Kidney (tissue), 14 donors: ENCODE results near the gene NR3C1. TPM values are rescaled to one million over a fixed set of nuclear protein-coding genes. Genes with fewer than 3 reads are reported as not detected.

ENCODE experiments used
- DNase-seq, 5 donors: peaks; one replicate each; pipeline ENCODE4 v3.0.0-alpha.2; 2013 to 2020
- FAIRE-seq: peaks from 2 replicates; lab custom pipeline; 2012; peaks lifted over from hg19 to GRCh38; lab: Jason Lieb, UNC
- H3K27ac ChIP-seq, 2 donors: one replicate each; pipeline ENCODE4 v1.7.0; 2013; ENCODE audit warnings: low read depth in 2 of 2, low read length in 2 of 2, inconsistent platforms in 1 of 2
- H3K27me3 ChIP-seq: one replicate; pipeline ENCODE4 v1.7.1; 2013; ENCODE audit warnings: low read length, inconsistent platforms; ENCODE audit not compliant: control insufficient read depth, insufficient read depth
- H3K36me3 ChIP-seq, 3 donors: one replicate each; pipeline versions ENCODE4 v1.7.0 to v1.7.1; 2013; ENCODE audit warnings: low read length in 3 of 3, control low read depth in 1 of 3, inconsistent platforms in 1 of 3; ENCODE audit not compliant: insufficient read depth in 3 of 3, control insufficient read depth in 2 of 3
- H3K4me1 ChIP-seq, 3 donors: one replicate each; pipeline versions ENCODE4 v1.7.0 to v1.7.1; 2013; ENCODE audit warnings: low read length in 3 of 3, inconsistent platforms in 1 of 3, low read depth in 1 of 3; ENCODE audit not compliant: control insufficient read depth in 2 of 3, insufficient read depth in 2 of 3
- H3K4me3 ChIP-seq, 3 donors: one replicate each; pipeline versions ENCODE4 v1.7.0 to v1.8.1; 2013; ENCODE audit warnings: low read length in 3 of 3, control low read depth in 1 of 3, inconsistent platforms in 1 of 3
- H3K9ac ChIP-seq, 3 donors: one replicate each; pipeline versions ENCODE4 v1.7.0 to v1.7.1; 2013; ENCODE audit warnings: low read length in 3 of 3, control low read depth in 1 of 3, inconsistent platforms in 1 of 3
- H3K9me3 ChIP-seq, 3 donors: one replicate each; pipeline versions ENCODE4 v1.7.0 to v1.7.1; 2013; ENCODE audit warnings: low read length in 3 of 3, control low read depth in 1 of 3, inconsistent platforms in 1 of 3; ENCODE audit not compliant: control insufficient read depth in 2 of 3, insufficient read depth in 1 of 3
- intact Hi-C: fragments of 100-400 bp; cut with DNase I; formaldehyde crosslinking; loops from one replicate; pipeline ENCODE4 v1.11.1; 2022
- polyA plus RNA-seq: library from polyadenylated mRNA; stranded (reverse); fragments of 350-450 nt; fragmentation: Illumina TruSeq; extraction: RNeasy Lipid Tissue Mini Kit (QIAGEN cat#74804); gene quantifications from one replicate; pipeline ENCODE4 v1.2.3, GENCODE V29; 2014; ENCODE audit warnings: low read depth, low replicate concordance; ENCODE audit not compliant: insufficient read depth
- total RNA-seq: library from RNA; stranded (reverse); fragmentation: NEBNext Ultra II Directional; extraction: Animal tissue kit (Norgen Biotek cat#: 25700); gene quantifications from one replicate; pipeline ENCODE4 v1.2.1, GENCODE V29; 2021
- TF ChIP-seq, protein P1 (sequence below): IDR thresholded peaks from 3 replicates; pipeline ENCODE4 v1.5.1; 2012; ENCODE audit warnings: mild to moderate bottlenecking, moderate library complexity, borderline replicate concordance; ENCODE audit not compliant: insufficient read depth; ENCODE audit errors: extremely low read depth
- donor health status: control.
- donor health status: control.
- donor health status: control.
- donor health status: control.
- donor health status: control.
- donor health status: DM: yes; HTN: yes; CAD: no.
- donor health status: Normal renal cell carcinoma (clear cell type).

NR3C1 gene
- total and polyA plus RNA-seq, 2 donors from 2014 or later = 23.4 to 69.0 TPM

DNA sequence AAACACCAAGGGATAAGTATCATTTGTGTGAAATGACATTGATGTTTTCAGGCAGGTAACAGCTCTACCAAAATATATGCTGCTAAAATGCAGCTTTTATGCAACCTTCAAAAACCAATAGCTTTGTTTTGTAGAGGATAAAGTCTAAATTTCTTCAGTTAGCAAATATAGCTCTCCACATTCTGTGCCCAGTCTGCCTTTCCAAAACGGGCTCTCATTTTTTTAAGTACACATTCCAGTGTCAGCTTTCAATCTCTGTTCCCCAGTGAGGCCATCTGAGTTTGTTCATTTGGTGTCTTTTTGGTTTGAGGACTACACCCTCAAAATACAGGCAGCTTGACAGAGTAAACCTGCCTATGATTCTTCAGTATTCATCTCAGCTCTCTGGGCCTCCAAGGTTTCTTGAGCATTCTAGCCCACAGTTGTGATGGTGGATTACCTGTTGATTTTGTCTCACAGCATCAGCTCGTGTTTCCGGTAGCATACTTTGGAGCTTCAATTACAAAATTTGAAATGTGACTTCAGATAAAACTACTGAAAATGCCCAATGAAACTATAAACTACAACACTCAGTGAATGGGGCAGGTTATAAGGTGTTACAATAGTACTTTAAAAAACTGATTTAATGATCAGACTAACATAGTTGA is 55.7 kb downstream of the NR3C1 start:
- Histone ChIP-seq H3K36me3 (no peaks in the 10 kb centered on the region), H3K9me3 (no peaks in the 10 kb centered on the region), H3K4me1 (peaks cover 0 to 19% (median 14%) of the 10 kb centered on the region in 3 donors), H3K9ac (no peak overlapping the region), H3K27ac (peak overlapping the region in 1 of 2 donors; percentile 10), H3K27me3 (no peaks in the 10 kb centered on the region), H3K4me3 (no peak overlapping the region)
- no peak for DNase-seq
- FAIRE-seq = no peak
- intact Hi-C loops = no loop called here
- TF ChIP-seq, protein P1, sequence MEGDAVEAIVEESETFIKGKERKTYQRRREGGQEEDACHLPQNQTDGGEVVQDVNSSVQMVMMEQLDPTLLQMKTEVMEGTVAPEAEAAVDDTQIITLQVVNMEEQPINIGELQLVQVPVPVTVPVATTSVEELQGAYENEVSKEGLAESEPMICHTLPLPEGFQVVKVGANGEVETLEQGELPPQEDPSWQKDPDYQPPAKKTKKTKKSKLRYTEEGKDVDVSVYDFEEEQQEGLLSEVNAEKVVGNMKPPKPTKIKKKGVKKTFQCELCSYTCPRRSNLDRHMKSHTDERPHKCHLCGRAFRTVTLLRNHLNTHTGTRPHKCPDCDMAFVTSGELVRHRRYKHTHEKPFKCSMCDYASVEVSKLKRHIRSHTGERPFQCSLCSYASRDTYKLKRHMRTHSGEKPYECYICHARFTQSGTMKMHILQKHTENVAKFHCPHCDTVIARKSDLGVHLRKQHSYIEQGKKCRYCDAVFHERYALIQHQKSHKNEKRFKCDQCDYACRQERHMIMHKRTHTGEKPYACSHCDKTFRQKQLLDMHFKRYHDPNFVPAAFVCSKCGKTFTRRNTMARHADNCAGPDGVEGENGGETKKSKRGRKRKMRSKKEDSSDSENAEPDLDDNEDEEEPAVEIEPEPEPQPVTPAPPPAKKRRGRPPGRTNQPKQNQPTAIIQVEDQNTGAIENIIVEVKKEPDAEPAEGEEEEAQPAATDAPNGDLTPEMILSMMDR = no peak

DNA sequence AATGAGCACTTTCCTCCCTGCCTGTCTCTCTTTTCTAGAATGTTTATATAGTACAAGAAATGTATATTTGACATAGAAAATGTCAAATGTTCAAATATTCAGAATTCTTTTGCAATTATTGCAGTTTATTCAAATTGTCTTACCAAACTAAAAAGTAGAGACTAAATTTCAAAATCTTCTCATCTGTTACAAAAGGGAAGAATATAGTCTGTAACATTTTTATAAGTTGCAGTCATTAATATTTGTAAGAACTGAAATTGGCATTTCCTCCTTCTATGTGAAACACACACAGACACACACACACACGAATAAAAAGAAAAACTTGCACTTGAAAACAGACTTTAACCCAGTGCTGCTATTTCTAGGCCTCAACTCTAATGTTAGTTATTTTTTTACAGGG is 56.4 kb downstream of the NR3C1 start:
- TF ChIP-seq, protein P1 = no peak
- no peak overlapping the region for H3K9ac ChIP-seq
- no peak for FAIRE-seq
- H3K27ac ChIP-seq = no peak overlapping the region
- H3K4me1 ChIP-seq = peaks cover 0 to 19% (median 14%) of the 10 kb centered on the region in 3 donors
- H3K27me3 ChIP-seq = no peaks in the 10 kb centered on the region
- no peaks in the 10 kb centered on the region for H3K36me3 ChIP-seq
- DNase-seq = no peak
- intact Hi-C loops = no loop called here
- H3K9me3 ChIP-seq = no peaks in the 10 kb centered on the region
- no peak overlapping the region for H3K4me3 ChIP-seq

DNA sequence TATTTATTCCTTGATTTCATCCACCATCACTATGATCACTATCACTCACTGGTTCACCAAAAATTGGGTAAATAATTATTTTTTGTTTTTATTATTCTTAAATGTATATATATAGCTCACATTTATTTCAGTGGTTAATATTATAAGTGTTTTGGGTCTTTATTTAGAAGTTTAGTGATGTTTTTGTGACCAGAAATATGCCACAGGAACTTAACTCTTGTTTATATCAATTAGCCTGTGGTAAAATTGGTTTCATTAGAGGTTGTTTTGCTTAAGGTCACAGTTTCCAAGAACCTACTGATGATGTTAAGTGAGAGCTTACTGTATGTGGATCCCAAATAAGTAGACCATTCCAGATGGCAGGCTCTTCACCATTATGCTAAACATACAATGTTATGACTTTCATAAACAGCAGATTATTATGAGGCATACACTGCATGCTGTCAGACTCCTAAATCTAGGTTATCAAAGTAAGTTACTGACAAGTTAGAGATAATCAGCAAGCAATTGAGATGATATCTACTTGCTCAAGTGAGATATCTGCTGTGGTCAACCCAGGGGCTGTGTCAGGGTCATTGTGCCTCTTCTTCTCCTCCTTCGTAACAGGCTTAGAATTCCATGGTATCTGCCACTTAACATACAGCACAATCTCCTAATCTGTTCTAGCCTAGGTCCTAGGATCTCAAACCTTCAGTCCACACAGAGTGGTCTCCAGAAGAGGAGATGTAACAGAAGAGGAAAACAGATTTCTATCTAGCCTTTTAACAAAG is 57.6 kb downstream of the NR3C1 start:
- no peaks in the 10 kb centered on the region for H3K36me3 ChIP-seq
- H3K27me3 ChIP-seq = no peaks in the 10 kb centered on the region
- TF ChIP-seq, protein P1 = no peak
- no peak overlapping the region for H3K4me3 ChIP-seq
- no peak overlapping the region for H3K9ac ChIP-seq
- peaks cover 0 to 19% (median 14%) of the 10 kb centered on the region in 3 donors for H3K4me1 ChIP-seq
- H3K9me3 ChIP-seq = no peaks in the 10 kb centered on the region
- no peak for FAIRE-seq
- intact Hi-C loops = no loop called here
- DNase-seq = no peak
- no peak overlapping the region for H3K27ac ChIP-seq
